Measurements from ENCODE around the gene CHRDL2.

The CHRDL2 gene

DNA sequence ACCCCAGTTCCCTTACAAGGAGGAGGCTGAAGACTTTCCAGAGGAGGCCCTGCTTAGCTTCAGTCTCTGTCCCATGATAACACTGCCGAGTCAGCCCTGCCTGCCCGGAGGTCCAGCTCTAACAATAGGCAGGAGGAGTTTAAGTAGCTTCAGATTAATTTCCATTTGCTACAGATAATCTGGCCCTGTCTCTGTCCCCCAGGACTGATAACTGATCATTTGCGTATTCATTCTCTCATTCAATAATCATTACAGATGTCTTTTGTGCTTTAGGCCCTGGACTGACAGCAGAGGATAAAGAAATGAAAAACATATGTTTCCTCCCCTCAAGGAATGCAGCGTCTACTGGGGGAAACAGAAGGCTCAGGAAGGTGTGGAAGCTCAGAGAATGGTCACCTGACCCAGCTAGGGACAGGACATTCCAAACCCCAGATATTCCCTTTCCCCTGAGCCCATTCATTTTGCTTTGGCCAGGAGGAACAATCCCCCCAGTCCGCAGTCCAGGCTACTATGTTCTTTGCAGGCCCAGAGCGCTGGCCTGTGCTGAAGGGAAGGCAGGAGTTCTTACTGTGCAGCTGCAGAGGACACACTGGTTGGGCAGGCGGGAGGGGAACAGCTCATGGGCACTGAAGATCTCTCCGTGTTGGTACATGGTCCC lies 20.8 kb downstream of the CHRDL2 start:
- Histone ChIP-seq H3K79me2 (ENCODE audit: insufficient read depth, low read length) (no peaks in the 10 kb centered on the region), H3K27me3 (ENCODE audit: insufficient read depth, low read length, poor library complexity, severe bottlenecking) (no peaks in the 10 kb centered on the region), H4K20me1 (ENCODE audit: insufficient read depth, low read length, poor library complexity, severe bottlenecking) (no peaks in the 10 kb centered on the region), H3K9ac (ENCODE audit: low read depth, low read length, poor library complexity, severe bottlenecking) (no peak overlapping the region), H3K4me3 (ENCODE audit: low read length, poor library complexity, severe bottlenecking) (no peak overlapping the region), H3K4me1 (ENCODE audit: insufficient read depth, low read length, poor library complexity, severe bottlenecking) (no peaks in the 10 kb centered on the region), H3F3A (ENCODE audit: low read depth) (no peaks in the 10 kb centered on the region), H3K9me2 (replicated peaks; ENCODE audit: low read depth, low read length) (no peaks in the 10 kb centered on the region), H3K36me3 (ENCODE audit: insufficient read depth, low read length) (no peaks in the 10 kb centered on the region), H2AFZ (ENCODE audit: low read length) (no peak overlapping the region), H3K4me2 (ENCODE audit: low read depth, low read length, poor library complexity, severe bottlenecking) (no peak overlapping the region), H3K9me3 (ENCODE audit: insufficient read depth, low read depth, low read length) (no peaks in the 10 kb centered on the region)
- TF ChIP-seq, protein P1, sequence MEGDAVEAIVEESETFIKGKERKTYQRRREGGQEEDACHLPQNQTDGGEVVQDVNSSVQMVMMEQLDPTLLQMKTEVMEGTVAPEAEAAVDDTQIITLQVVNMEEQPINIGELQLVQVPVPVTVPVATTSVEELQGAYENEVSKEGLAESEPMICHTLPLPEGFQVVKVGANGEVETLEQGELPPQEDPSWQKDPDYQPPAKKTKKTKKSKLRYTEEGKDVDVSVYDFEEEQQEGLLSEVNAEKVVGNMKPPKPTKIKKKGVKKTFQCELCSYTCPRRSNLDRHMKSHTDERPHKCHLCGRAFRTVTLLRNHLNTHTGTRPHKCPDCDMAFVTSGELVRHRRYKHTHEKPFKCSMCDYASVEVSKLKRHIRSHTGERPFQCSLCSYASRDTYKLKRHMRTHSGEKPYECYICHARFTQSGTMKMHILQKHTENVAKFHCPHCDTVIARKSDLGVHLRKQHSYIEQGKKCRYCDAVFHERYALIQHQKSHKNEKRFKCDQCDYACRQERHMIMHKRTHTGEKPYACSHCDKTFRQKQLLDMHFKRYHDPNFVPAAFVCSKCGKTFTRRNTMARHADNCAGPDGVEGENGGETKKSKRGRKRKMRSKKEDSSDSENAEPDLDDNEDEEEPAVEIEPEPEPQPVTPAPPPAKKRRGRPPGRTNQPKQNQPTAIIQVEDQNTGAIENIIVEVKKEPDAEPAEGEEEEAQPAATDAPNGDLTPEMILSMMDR (conservative IDR thresholded peaks at IDR 0.05; ENCODE audit: low read length) = no peak
- no peak for TF ChIP-seq EZH2phosphoT487 (IDR thresholded peaks at IDR 0.05; ENCODE audit: borderline replicate concordance)

DNA sequence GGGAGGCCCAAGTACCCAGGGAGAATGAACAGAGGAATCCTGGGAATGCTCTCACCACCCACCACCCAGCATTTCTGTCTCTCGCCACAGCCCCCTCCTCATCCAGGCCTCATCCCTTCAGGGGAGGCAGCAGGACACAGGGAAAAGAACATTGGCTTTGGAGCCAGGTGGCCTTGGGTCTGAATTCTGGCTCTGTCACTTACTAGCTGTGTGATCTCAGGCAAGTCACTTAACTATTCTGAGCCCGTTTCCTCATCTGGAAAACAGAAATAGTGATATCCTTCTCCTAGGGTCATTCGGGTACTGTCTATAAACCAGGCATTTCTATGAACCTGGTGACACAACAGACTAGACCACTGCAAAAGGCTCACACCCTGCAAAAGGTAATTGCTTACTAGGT lies 22.1 kb downstream of the CHRDL2 start:
- Histone ChIP-seq H3K36me3 (ENCODE audit: insufficient read depth, low read length) (no peaks in the 10 kb centered on the region), H4K20me1 (ENCODE audit: insufficient read depth, low read length, poor library complexity, severe bottlenecking) (no peaks in the 10 kb centered on the region), H3K4me3 (ENCODE audit: low read length, poor library complexity, severe bottlenecking) (no peak overlapping the region), H2AFZ (ENCODE audit: low read length) (no peak overlapping the region), H3K27me3 (ENCODE audit: insufficient read depth, low read length, poor library complexity, severe bottlenecking) (no peaks in the 10 kb centered on the region), H3K4me1 (ENCODE audit: insufficient read depth, low read length, poor library complexity, severe bottlenecking) (no peaks in the 10 kb centered on the region), H3K9me3 (ENCODE audit: insufficient read depth, low read depth, low read length) (no peaks in the 10 kb centered on the region), H3K4me2 (ENCODE audit: low read depth, low read length, poor library complexity, severe bottlenecking) (no peak overlapping the region), H3K9ac (ENCODE audit: low read depth, low read length, poor library complexity, severe bottlenecking) (no peak overlapping the region), H3K79me2 (ENCODE audit: insufficient read depth, low read length) (no peaks in the 10 kb centered on the region), H3F3A (ENCODE audit: low read depth) (no peaks in the 10 kb centered on the region), H3K9me2 (replicated peaks; ENCODE audit: low read depth, low read length) (no peaks in the 10 kb centered on the region)
- TF ChIP-seq EZH2phosphoT487 (IDR thresholded peaks at IDR 0.05; ENCODE audit: borderline replicate concordance) = no peak
- TF ChIP-seq, protein P1 (conservative IDR thresholded peaks at IDR 0.05; ENCODE audit: low read length) = no peak

DNA sequence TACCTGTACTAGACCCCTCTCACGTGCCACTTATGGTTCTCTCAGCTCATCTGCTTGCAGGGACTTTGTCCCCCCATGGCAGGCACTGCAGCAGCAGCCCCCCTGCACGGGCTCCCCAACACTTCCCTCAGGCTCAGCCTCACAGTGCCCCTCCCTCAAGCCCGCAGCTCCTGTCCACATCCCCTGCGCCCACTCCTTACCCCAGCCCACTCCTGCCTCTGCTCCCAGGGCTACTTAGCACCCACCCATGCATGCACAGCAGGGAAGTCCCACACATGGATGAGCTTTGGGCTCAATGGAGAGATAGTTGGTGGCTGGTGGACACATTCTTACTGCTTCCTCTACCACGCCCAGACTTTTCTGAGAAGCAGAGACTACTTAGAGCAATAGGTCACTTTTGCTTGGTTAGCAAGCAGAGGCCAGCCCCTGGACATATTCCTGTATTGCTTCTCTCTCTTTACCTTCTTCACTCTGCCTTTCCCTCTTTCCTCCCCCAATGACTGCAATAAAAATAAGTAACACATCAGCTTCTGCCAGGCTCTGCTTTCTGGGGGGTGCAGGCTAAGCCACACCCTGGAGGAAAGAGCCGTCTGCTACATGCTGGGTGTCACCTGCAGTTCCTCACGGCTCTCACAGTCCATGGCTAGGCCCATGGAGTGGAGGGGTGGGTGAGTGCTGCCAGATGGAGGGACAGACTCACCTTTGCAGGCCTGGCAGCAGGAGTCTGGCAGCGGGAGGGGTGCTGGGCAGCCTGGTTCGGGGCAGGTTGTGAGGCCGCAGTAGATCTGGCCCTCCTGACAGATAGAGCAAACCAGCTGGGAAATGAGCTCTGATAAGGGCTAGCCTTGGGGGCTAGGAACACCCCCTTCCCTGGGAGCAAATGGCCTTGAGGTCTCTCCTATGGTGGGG lies 23.4 kb downstream of the CHRDL2 start:
- TF ChIP-seq EZH2phosphoT487 (IDR thresholded peaks at IDR 0.05; ENCODE audit: borderline replicate concordance) = no peak
- TF ChIP-seq, protein P1 (conservative IDR thresholded peaks at IDR 0.05; ENCODE audit: low read length) = no peak
- Histone ChIP-seq H3K36me3 (ENCODE audit: insufficient read depth, low read length) (no peaks in the 10 kb centered on the region), H3K9me3 (ENCODE audit: insufficient read depth, low read depth, low read length) (no peaks in the 10 kb centered on the region), H3F3A (ENCODE audit: low read depth) (no peaks in the 10 kb centered on the region), H3K9ac (ENCODE audit: low read depth, low read length, poor library complexity, severe bottlenecking) (no peak overlapping the region), H3K79me2 (ENCODE audit: insufficient read depth, low read length) (no peaks in the 10 kb centered on the region), H4K20me1 (ENCODE audit: insufficient read depth, low read length, poor library complexity, severe bottlenecking) (no peaks in the 10 kb centered on the region), H3K4me3 (ENCODE audit: low read length, poor library complexity, severe bottlenecking) (no peak overlapping the region), H3K9me2 (replicated peaks; ENCODE audit: low read depth, low read length) (no peaks in the 10 kb centered on the region), H3K4me1 (ENCODE audit: insufficient read depth, low read length, poor library complexity, severe bottlenecking) (no peaks in the 10 kb centered on the region), H3K27me3 (ENCODE audit: insufficient read depth, low read length, poor library complexity, severe bottlenecking) (no peaks in the 10 kb centered on the region), H2AFZ (ENCODE audit: low read length) (no peak overlapping the region), H3K4me2 (ENCODE audit: low read depth, low read length, poor library complexity, severe bottlenecking) (no peak overlapping the region)
